Islet of Langerhans (tissue), 1 donor: Measurements from ENCODE around the gene SNAPC5.
"Not testable (repeated sequence)": the region's sequence is repeated elsewhere in the genome, so short reads cannot be mapped to it uniquely, and the experiment has no call there.

Source experiments
- FAIRE-seq: peaks from one replicate; lab custom pipeline; 2011; peaks lifted over from hg19 to GRCh38; lab: Jason Lieb, UNC

SNAPC5 gene

GRCh38 chr15:66497502-66498455 is at the start of gene SNAPC5:
Gene SNAPC5, minus strand, starts transcription at chr15:66497762. Its CDS starts 31 bp downstream, at chr15:66497731.
- no peak for FAIRE-seq

- FAIRE-seq, result no peak
Observed at GRCh38 chr15:66545255-66545654, 47.7 kb upstream of the SNAPC5 start.

GRCh38 chr15:66542896-66543295 is 45.3 kb upstream of the SNAPC5 start:
- FAIRE-seq, result no peak

- FAIRE-seq, result no peak
Observed at GRCh38 chr15:66535056-66535455, 37.5 kb upstream of the SNAPC5 start.

- FAIRE-seq, result no peak
Observed at GRCh38 chr15:66524838-66525237, 27.3 kb upstream of the SNAPC5 start.

GRCh38 chr15:66523926-66524325 is 26.4 kb upstream of the SNAPC5 start:
- FAIRE-seq, result no peak

- no peak for FAIRE-seq
Observed at GRCh38 chr15:66515901-66516322, 18.4 kb upstream of the SNAPC5 start.

- no peak for FAIRE-seq
Observed at GRCh38 chr15:66514586-66514985, 17.0 kb upstream of the SNAPC5 start.

- no peak for FAIRE-seq
Observed at GRCh38 chr15:66508293-66508883, 10.8 kb upstream of the SNAPC5 start.

GRCh38 chr15:66505818-66506217 is 8.3 kb upstream of the SNAPC5 start:
- FAIRE-seq, result no peak

- no peak for FAIRE-seq
Observed at GRCh38 chr15:66505430-66505811, 7.9 kb upstream of the SNAPC5 start.

GRCh38 chr15:66504563-66505429 is 7.2 kb upstream of the SNAPC5 start, which contains the start of the genes RPL4 and ZWILCH:
Gene RPL4, minus strand, starts transcription at chr15:66504855. Its CDS starts 65 bp downstream, at chr15:66504790.
Gene ZWILCH, plus strand, starts transcription at chr15:66505326. Its CDS starts 13 bp downstream, at chr15:66505339.
- FAIRE-seq, result no peak

GRCh38 chr15:66503780-66504562 is 6.4 kb upstream of the SNAPC5 start:
- FAIRE-seq, result no peak

- FAIRE-seq, result not testable (repeated sequence)
Observed at GRCh38 chr15:66503041-66503648, 5.6 kb upstream of the SNAPC5 start.

GRCh38 chr15:66502491-66502890 is 4.9 kb upstream of the SNAPC5 start:
- no peak for FAIRE-seq

- not testable (repeated sequence) for FAIRE-seq
Observed at GRCh38 chr15:66500346-66500745, 2.8 kb upstream of the SNAPC5 start.

GRCh38 chr15:66498501-66499386 is 1.2 kb upstream of the SNAPC5 start:
- no peak for FAIRE-seq

- FAIRE-seq, result no peak
Observed at GRCh38 chr15:66496951-66497501, 536 bp downstream of the SNAPC5 start.

GRCh38 chr15:66494262-66494661 is 3.3 kb downstream of the SNAPC5 start:
- FAIRE-seq, result no peak

- no peak for FAIRE-seq
Observed at GRCh38 chr15:66491846-66492245, 5.7 kb downstream of the SNAPC5 start.
